SJSA1 (cell line): ENCODE measurements around the gene KLF13. TPM values are rescaled to one million over a fixed set of nuclear protein-coding genes. Genes with fewer than 3 reads are reported as not detected.
"Not testable (repeated sequence)": the region's sequence is repeated elsewhere in the genome, so short reads cannot be mapped to it uniquely, and the experiment has no call there.

Source experiments
- DNase-seq, 2 experiments: peaks; one replicate each; pipeline ENCODE4 v3.0.0-alpha.2; 2015 to 2020; ENCODE audit warnings: low spot score in 2 of 2, low read depth in 1 of 2
- H3K27ac ChIP-seq: fragments of 250-450 bp; sonication (Bioruptor Pico); 2 replicates; pipeline ENCODE4 v1.5.1; 2020; ENCODE audit warnings: mild to moderate bottlenecking, moderate library complexity
- H3K27me3 ChIP-seq: fragments of 250-450 bp; sonication (Bioruptor Pico); replicated peaks from 2 replicates; pipeline ENCODE4 v1.5.1; 2020; ENCODE audit warnings: mild to moderate bottlenecking, moderate library complexity
- H3K36me3 ChIP-seq: fragments of 250-450 bp; sonication (Bioruptor Pico); 2 replicates; pipeline ENCODE4 v1.5.1; 2020; ENCODE audit warnings: mild to moderate bottlenecking
- H3K4me1 ChIP-seq: fragments of 250-450 bp; sonication (Bioruptor Pico); replicated peaks from 2 replicates; pipeline ENCODE4 v1.6.1; 2021; ENCODE audit warnings: mild to moderate bottlenecking
- H3K4me3 ChIP-seq: fragments of 250-450 bp; sonication (Bioruptor Pico); 2 replicates; pipeline ENCODE4 v1.5.1; 2020; ENCODE audit warnings: mild to moderate bottlenecking
- H3K9me3 ChIP-seq: fragments of 250-450 bp; sonication (Bioruptor Pico); replicated peaks from 2 replicates; pipeline ENCODE4 v1.5.1; 2020; ENCODE audit warnings: mild to moderate bottlenecking
- total RNA-seq: library from RNA; depleted of rRNA; stranded (reverse); fragments of >200 nt; shearing (Covaris generic); gene quantifications from 2 replicates; pipeline ENCODE4 v1.2.3, GENCODE V29; 2014

The KLF13 gene
- total RNA-seq, 1 experiment from 2014 or later, result 60.4 TPM

- Histone ChIP-seq H3K27ac (peak overlapping the region; percentile 57), H3K36me3 (peaks cover 26% of the 10 kb centered on the region), H3K4me1 (peaks cover 69% of the 10 kb centered on the region)
- DNase-seq, H3K4me3 ChIP-seq, H3K9me3 ChIP-seq, H3K27me3 ChIP-seq: not testable (repeated sequence)
Observed at GRCh38 chr15:31356097-31356496, 29.5 kb downstream of the KLF13 start.

DNA sequence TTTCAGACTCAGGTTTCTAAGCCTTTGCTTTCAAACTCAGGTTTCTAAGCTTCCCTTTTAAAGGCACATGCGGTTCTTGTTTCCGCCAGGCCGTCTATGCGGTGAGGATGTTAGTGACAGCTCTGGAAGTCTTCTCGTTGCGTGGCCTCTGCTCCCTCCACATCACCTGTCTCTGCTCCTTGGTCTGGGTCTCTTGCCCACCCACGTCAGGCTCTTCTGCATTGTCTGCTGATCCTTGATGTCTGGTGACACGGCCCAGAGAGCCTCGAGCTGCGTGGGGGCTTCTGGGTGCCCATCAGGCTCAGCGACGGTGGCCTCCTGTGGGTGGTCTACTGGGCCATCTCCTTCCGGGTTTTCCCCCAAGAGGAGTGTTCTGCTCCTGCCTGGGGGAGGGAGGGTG is 30.5 kb downstream of the KLF13 start:
- H3K27me3 ChIP-seq, result no peaks in the 10 kb centered on the region
- H3K4me3 ChIP-seq, result no peak overlapping the region
- no peaks in the 10 kb centered on the region for H3K9me3 ChIP-seq
- DNase-seq, result peak; percentile 77 to 81
- peaks cover 58% of the 10 kb centered on the region for H3K4me1 ChIP-seq
- peak overlapping the region; percentile 57 for H3K27ac ChIP-seq
- H3K36me3 ChIP-seq, result peaks cover 26% of the 10 kb centered on the region

DNA sequence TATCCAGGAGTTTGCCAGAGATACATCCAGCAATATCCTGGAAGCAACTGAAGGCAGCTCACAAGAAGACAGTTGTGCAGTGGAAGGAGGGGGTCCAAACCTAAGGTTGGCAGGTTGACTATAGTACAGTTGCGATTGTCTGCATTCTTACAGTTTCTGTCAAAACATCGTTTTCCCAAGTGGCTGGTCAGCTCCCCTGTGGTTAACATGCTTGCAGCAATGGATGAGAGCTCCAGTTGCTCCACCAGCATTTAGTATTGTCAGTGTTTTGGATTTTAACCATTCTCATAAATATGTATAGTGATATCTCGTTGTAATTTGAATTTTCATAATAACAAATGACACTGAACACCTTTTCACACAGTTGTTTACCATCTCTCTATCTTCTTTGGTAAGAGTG is 31.5 kb downstream of the KLF13 start:
- peaks cover 48% of the 10 kb centered on the region for H3K4me1 ChIP-seq

DNA sequence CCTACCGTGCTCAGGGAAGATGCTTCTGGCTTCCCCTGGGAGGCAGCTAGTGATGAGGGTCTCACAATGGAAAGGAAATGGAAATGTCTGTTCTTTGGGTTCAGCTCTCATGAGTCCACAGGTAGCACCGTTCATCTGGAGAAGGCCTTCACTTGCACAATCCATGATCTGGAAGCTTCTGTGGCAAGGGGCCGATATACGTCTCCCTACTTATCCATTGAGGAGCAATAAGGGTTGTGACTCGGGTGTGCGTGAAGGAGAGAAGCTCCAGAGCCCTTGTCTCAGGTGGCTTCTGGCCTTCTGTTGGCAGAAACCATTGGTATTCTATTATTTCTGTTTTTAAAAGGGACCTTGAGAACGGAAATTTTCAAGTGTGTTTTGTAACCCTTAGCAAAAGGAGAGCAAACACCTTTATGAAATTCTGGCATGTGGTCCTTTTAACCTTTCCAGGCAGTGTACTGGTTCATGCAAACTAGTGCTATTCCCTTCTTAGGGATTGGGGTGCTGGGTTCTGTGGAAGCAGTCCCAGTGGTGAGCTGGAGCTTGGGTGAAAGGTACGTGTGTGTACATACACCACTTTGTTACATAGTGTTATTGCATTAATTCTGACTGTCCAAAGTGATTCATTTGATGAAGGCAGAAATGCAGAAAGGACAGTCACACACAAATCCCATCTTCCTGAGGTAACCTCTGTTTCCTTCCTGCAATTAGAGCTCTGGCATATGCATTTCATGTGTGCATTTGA is 32.5 kb downstream of the KLF13 start:
- H3K27me3 ChIP-seq, result no peaks in the 10 kb centered on the region
- DNase-seq, result no peak
- H3K27ac ChIP-seq, result no peak overlapping the region
- peaks cover 38% of the 10 kb centered on the region for H3K4me1 ChIP-seq
- no peaks in the 10 kb centered on the region for H3K9me3 ChIP-seq
- no peak overlapping the region for H3K4me3 ChIP-seq
- H3K36me3 ChIP-seq, result peaks cover 26% of the 10 kb centered on the region

More for the DNA sequence above, 31.5 kb downstream of the KLF13 start:
- no peak for DNase-seq
- no peaks in the 10 kb centered on the region for H3K9me3 ChIP-seq
- H3K36me3 ChIP-seq, result peaks cover 26% of the 10 kb centered on the region
- no peak overlapping the region for H3K4me3 ChIP-seq
- no peak overlapping the region for H3K27ac ChIP-seq
- H3K27me3 ChIP-seq, result no peaks in the 10 kb centered on the region

- H3K36me3 ChIP-seq, result peaks cover 23% of the 10 kb centered on the region
- no peak for DNase-seq
- H3K9me3 ChIP-seq, result no peaks in the 10 kb centered on the region
- H3K27me3 ChIP-seq, result no peaks in the 10 kb centered on the region
- peaks cover 33% of the 10 kb centered on the region for H3K4me1 ChIP-seq
- H3K27ac ChIP-seq, result no peak overlapping the region
- no peak overlapping the region for H3K4me3 ChIP-seq
Observed at GRCh38 chr15:31359702-31360111, 33.1 kb downstream of the KLF13 start.

DNA sequence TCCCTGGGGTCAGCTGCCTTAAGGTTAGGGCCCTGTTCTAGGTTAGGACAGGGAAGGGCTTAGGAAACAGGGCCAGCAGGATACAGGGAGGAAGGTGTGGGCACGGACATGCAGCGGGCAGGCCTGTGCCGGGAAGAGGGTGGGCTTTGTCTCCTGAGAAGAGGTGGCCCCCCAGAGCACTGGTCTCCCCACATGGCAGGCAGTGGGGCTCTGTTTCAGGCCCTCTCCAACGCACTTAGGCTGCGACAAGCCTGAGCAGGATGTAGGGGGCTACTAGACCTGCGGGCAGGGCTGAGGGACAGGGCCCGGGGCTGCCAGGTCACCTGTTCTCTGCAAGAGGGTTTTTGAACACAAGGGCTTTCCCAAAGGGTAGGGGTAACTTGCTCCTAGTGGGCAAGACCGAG is 33.5 kb downstream of the KLF13 start:
- DNase-seq, result no peak
- H3K4me1 ChIP-seq, result peaks cover 33% of the 10 kb centered on the region
- no peak overlapping the region for H3K4me3 ChIP-seq
- no peak overlapping the region for H3K27ac ChIP-seq
- no peaks in the 10 kb centered on the region for H3K27me3 ChIP-seq
- H3K36me3 ChIP-seq, result peaks cover 19% of the 10 kb centered on the region
- H3K9me3 ChIP-seq, result no peaks in the 10 kb centered on the region

DNA sequence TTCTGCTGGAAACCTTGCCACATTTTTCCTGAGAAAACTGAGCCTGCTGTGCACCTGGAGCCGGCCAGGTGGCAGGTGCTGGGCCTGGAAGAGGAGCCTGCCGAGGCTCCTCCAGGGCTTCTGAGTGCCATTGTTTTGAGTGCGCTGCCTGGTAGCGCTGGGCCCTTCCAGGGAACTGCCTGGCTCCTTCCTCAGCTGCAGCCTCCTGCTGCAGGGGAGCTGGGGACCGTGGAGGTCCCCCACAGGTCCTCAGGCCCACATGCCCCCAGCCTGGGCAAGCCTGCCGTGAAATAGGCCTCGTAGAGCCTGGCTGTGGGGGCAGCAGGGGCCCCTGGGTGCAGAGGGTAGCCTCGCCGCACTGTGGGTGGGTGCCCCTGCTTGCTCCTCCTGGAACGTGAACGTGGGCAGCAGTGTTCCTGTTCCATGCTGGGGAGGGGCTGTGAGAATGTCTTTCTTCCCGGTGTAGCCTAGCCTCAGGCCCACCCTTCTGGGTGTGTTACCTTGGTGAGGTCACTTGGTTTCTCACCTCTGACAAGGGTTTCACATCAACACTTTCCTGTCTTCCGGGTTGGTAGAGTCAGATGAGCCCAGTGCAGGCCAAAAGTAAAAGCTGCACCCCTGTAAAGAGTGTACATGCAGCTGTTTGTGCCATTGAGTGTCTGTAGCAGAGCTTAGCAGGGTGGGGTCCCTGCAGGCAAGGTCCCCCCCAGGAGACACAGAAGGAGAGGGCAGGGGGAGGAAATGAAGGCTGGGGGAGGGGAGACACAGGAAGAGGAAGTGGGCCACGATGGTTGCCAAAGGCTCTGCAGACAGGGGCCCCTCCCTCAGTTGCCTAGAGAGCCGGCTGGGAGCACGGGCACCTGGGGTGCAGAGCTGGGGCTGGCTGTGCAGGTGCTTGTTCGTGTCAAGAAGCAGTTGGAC is 34.5 kb downstream of the KLF13 start:
- DNase-seq, result no peak
- peaks cover 29% of the 10 kb centered on the region for H3K4me1 ChIP-seq
- H3K4me3 ChIP-seq, result no peak overlapping the region
- peaks cover 17% of the 10 kb centered on the region for H3K36me3 ChIP-seq
- H3K27ac ChIP-seq, result no peak overlapping the region
- no peaks in the 10 kb centered on the region for H3K9me3 ChIP-seq
- H3K27me3 ChIP-seq, result no peaks in the 10 kb centered on the region

DNA sequence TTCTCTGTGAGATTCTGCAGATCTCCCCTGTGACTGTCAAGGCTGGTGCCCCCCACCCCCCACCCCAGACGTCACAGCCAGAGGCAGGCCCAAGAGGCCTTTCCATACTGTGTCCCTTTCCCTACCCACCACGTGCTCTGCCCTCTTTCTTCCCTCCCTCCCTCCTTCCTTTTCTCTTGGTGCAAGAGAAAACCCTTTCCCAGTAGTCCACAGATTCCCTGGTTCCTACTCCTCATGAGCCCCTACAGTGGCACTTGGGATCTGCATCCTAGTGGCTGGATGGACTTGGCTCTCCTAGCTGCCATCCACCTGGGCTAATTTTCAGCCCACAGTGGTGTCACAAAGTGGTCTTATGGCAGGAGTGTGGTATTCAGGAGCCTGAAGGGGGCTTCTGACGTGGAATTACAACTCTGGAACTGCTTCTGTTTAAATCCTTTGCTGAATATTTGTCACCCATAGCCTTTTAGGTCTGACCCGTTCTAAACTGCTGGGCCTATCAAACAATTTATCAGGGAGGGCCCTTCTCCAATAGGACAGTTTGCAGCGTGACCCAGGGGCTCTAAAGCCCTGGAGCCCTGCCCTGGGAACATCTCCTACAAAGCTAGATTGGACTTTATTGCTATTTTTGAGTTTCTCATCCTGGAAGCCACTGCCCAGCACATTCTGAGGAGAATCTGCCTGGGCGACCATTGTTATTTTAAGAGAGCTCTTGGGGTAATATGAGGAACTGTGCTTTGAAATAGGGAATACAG is 35.3 kb downstream of the KLF13 start:
- Histone ChIP-seq H3K4me3 (no peak overlapping the region), H3K36me3 (peaks cover 17% of the 10 kb centered on the region), H3K4me1 (peaks cover 20% of the 10 kb centered on the region), H3K27me3 (no peaks in the 10 kb centered on the region), H3K9me3 (no peaks in the 10 kb centered on the region), H3K27ac (no peak overlapping the region)
- DNase-seq, result no peak

GRCh38 chr15:31362886-31363285 is 36.3 kb downstream of the KLF13 start:
- Histone ChIP-seq H3K27ac (no peak overlapping the region), H3K4me1 (peaks cover 11% of the 10 kb centered on the region), H3K36me3 (peaks cover 17% of the 10 kb centered on the region), H3K27me3 (no peaks in the 10 kb centered on the region), H3K9me3 (no peaks in the 10 kb centered on the region), H3K4me3 (no peak overlapping the region)
- DNase-seq, result no peak

GRCh38 chr15:31364301-31365031 is 37.8 kb downstream of the KLF13 start:
- peaks cover 12% of the 10 kb centered on the region for H3K36me3 ChIP-seq
- H3K4me1 ChIP-seq, result no peaks in the 10 kb centered on the region
- H3K27ac ChIP-seq, result no peak overlapping the region
- no peaks in the 10 kb centered on the region for H3K27me3 ChIP-seq
- H3K9me3 ChIP-seq, result peaks cover 8% of the 10 kb centered on the region
- no peak for DNase-seq
- H3K4me3 ChIP-seq, result no peak overlapping the region

DNA sequence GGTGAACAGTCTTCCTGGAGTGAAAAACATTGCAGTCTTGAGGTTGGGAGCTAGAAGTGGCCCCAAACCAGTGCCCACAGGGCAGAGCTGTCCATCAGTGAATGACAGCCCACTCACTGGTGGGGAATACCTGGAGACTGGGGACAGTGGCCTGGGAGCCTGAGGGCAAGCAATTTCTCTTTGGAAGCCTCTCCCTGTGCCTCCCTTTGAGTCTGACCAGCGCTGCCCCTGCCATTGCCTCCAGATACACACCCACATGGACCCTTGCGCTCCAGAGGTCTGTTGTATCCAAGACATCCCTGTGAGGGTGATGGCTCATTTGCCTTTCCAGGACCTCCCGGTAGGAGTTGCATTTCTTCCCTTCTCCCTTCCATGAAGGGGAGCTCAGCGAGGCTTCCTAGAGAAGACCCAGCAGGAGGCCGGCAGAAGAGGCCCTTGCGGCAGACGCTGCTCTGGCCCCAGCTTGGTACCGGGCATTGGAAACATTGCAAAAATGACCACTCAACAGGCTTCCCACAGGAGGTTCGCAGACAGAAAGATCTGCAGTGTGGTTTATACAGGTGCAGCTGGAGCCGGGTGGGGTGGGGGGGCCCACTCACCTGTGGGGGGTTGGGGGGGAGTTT is 38.5 kb downstream of the KLF13 start:
- no peak overlapping the region for H3K4me3 ChIP-seq
- H3K27ac ChIP-seq, result no peak overlapping the region
- peaks cover 8% of the 10 kb centered on the region for H3K36me3 ChIP-seq
- DNase-seq, result no peak
- peaks cover 11% of the 10 kb centered on the region for H3K9me3 ChIP-seq
- no peaks in the 10 kb centered on the region for H3K27me3 ChIP-seq
- no peaks in the 10 kb centered on the region for H3K4me1 ChIP-seq

DNA sequence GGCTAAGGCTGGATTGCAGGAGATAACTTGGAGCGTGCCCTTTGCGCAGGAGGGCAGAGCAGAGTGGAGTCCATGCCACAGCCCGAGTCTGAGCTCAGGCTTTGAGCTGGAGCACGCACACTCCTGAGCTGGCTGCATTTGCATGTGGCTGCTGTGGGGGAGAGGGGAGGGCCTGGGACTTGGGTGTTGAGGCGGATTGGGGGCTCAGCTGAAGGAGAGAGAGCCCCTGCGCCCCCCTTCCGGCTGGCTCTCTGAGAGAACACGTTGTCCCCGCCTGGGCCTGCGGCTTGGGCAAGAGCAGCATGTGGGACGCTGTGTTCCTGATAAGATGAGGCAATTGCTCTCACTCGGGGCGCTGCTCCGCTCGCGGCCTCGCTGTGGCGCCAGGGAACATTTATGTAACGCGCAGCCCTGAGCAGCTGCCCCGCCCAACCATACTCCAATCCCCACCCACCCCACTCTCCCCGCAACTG is 39.1 kb downstream of the KLF13 start:
- Histone ChIP-seq H3K27me3 (no peaks in the 10 kb centered on the region), H3K4me3 (no peak overlapping the region), H3K36me3 (peaks cover 8% of the 10 kb centered on the region), H3K4me1 (no peaks in the 10 kb centered on the region), H3K27ac (no peak overlapping the region), H3K9me3 (peaks cover 11% of the 10 kb centered on the region)
- no peak for DNase-seq
